Mucosa of descending colon (tissue), 3 donors: ENCODE measurements around the gene FAM76A. TPM values are rescaled to one million over a fixed set of nuclear protein-coding genes. Genes with fewer than 3 reads are reported as not detected.
A peak's percentile ranks its signal among the peaks of the same experiment; 100 is the strongest.
"Not testable (repeated sequence)": the region's sequence is repeated elsewhere in the genome, so short reads cannot be mapped to it uniquely, and the experiment has no call there.

Experiments used
- ATAC-seq: fragments of 200-7000 bp; cut with Tn5 transposase; one replicate; pipeline ENCODE4 v1.9.1; 2020; ENCODE audit warnings: mild to moderate bottlenecking, moderate library complexity
- DNase-seq, 3 donors: peaks; one replicate each; pipeline ENCODE4 v3.0.0-alpha.2; 2020
- H3K36me3 ChIP-seq: fragments of 200-600 bp; one replicate; pipeline ENCODE4 v1.8.0; 2021; ENCODE audit warnings: low read depth, mild to moderate bottlenecking
- H3K4me1 ChIP-seq: fragments of 200-600 bp; one replicate; pipeline ENCODE4 v1.8.0; 2021; ENCODE audit warnings: low read depth, mild to moderate bottlenecking
- H3K4me3 ChIP-seq: fragments of 200-600 bp; one replicate; pipeline ENCODE4 v1.8.0; 2021; ENCODE audit warnings: mild to moderate bottlenecking
- H3K9me3 ChIP-seq: fragments of 200-600 bp; one replicate; pipeline ENCODE4 v1.8.0; 2021; ENCODE audit warnings: mild to moderate bottlenecking
- intact Hi-C, 2 donors: fragments of 100-400 bp; cut with DNase I in 1 of 2; cut with micrococcal nuclease in 1 of 2; formaldehyde crosslinking; loops; one replicate each; pipeline versions ENCODE4 v1.11.0 to v1.11.1; 2022; cut with DNase I, micrococcal nuclease
- total RNA-seq, 3 donors: library from RNA; stranded (reverse); fragmentation: NEBNext Ultra II Directional in 2 of 3; extraction: Animal tissue kit (Norgen Biotek cat#: 25700) in 2 of 3; gene quantifications; one replicate each; pipeline versions ENCODE4 v1.2.1 to v1.2.4, GENCODE V29; 2021 to 2023
- TF ChIP-seq, protein P1 (sequence below): fragments of 200-600 bp; IDR thresholded peaks from one replicate; pipeline ENCODE4 v1.8.0; 2022; ENCODE audit warnings: antibody characterized with exemption, mild to moderate bottlenecking
- donor health status: DM: no; HTN: no; CAD: no; lungs with moderate emphysema.
- donor health status: DM: no; HTN: no; CAD: no.
- donor health status: DM: no; HTN: yes; CAD: no.

FAM76A gene
- total RNA-seq, 3 donors from 2014 or later = 10.6 to 17.5 (median 14.0) TPM

DNA sequence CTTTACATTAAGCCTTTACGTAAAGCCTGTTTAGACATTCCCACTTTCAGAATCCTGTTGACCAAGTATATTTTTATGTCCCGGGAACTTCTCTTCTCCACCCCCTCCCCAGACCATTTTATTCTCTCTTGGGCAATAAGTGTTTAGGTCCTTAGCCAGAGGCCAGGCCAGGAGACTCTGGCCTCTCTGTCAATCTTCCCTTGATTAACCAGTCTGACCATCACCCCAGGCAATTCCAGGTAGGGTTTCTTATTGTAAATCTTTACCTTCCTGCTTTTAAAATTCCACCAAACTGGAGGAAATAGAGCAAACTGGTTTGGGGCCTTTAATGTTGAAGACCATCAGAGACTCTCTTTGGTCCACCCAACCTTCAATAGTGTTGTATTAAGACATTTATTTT, 41.6 kb upstream of the FAM76A start:
- Histone ChIP-seq H3K4me3 (no peak overlapping the region), H3K4me1 (peaks cover 3% of the 10 kb centered on the region), H3K36me3 (no peaks in the 10 kb centered on the region), H3K9me3 (peaks cover 26% of the 10 kb centered on the region)
- DNase-seq (no peak), ATAC-seq (no peak)
- TF ChIP-seq, protein P1, sequence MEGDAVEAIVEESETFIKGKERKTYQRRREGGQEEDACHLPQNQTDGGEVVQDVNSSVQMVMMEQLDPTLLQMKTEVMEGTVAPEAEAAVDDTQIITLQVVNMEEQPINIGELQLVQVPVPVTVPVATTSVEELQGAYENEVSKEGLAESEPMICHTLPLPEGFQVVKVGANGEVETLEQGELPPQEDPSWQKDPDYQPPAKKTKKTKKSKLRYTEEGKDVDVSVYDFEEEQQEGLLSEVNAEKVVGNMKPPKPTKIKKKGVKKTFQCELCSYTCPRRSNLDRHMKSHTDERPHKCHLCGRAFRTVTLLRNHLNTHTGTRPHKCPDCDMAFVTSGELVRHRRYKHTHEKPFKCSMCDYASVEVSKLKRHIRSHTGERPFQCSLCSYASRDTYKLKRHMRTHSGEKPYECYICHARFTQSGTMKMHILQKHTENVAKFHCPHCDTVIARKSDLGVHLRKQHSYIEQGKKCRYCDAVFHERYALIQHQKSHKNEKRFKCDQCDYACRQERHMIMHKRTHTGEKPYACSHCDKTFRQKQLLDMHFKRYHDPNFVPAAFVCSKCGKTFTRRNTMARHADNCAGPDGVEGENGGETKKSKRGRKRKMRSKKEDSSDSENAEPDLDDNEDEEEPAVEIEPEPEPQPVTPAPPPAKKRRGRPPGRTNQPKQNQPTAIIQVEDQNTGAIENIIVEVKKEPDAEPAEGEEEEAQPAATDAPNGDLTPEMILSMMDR = no peak
- intact Hi-C loops = no loop called here

DNA sequence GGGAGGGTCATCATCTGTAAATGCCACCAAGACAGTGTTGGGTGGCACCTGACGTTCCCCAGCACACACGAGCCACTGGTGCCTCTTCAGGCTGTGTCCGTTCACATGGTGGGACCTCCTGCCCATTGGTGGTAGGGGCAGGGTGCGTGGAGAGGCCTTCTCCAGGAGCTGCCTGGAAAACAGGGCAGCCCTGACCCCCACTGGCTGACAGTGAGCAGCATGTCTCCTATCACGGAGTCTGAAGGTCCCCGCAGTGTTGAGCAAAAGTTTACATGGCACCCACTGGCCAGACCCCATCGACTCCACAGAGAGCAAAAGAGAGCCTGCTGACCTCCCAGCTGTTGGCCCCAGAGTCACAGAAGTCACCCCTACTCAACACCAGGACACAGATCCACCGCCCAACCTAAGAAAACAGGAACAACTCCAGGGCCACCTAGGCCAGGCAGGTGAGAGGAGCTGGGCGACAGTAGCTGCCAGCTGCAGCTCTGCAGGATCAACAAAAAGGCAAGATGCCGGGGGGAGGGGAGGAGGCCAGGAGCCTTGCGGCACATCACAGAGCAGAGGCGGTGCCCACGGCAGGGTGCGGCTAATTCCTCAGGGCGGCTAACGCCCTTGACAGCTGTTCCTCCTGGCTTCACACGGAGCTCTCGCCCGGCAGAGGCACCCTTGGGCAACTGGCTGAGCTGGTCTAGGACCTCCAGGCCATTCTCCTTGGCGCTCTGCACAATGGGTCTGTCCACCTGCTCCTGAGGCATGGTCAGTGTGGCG, 39.4 kb upstream of the FAM76A start:
- H3K4me3 ChIP-seq = no peak overlapping the region
- ATAC-seq (peak; percentile 97), DNase-seq (peak; percentile 86 to 93 (median 89))
- H3K4me1 ChIP-seq = peaks cover 3% of the 10 kb centered on the region
- H3K36me3 ChIP-seq = no peaks in the 10 kb centered on the region
- TF ChIP-seq, protein P1 = no peak
- peaks cover 8% of the 10 kb centered on the region for H3K9me3 ChIP-seq
- intact Hi-C loops = no loop called here

DNA sequence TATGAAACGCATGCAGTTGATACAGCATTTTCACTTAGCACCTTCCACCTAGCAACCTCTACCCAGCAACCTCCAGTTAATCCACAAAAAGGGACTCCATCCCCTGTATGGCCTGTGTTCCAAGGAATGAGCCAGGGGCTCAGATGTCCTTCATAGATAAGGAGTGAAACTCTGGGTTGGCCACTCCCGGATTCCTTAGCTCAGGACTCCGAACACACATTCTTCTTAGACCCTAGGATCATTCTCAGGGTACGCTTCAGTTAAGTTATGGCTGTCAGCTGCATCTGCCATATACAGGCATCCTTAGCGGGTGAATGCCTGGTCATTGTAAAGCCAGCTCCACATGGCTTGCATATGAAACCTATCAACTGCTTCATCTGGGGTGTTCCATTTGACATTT, 37.9 kb upstream of the FAM76A start:
- ATAC-seq (no peak), DNase-seq (no peak)
- Histone ChIP-seq H3K4me1 (peaks cover 3% of the 10 kb centered on the region), H3K4me3 (no peak overlapping the region), H3K9me3 (no peaks in the 10 kb centered on the region), H3K36me3 (no peaks in the 10 kb centered on the region)
- intact Hi-C loops = no loop called here
- TF ChIP-seq, protein P1 = no peak

DNA sequence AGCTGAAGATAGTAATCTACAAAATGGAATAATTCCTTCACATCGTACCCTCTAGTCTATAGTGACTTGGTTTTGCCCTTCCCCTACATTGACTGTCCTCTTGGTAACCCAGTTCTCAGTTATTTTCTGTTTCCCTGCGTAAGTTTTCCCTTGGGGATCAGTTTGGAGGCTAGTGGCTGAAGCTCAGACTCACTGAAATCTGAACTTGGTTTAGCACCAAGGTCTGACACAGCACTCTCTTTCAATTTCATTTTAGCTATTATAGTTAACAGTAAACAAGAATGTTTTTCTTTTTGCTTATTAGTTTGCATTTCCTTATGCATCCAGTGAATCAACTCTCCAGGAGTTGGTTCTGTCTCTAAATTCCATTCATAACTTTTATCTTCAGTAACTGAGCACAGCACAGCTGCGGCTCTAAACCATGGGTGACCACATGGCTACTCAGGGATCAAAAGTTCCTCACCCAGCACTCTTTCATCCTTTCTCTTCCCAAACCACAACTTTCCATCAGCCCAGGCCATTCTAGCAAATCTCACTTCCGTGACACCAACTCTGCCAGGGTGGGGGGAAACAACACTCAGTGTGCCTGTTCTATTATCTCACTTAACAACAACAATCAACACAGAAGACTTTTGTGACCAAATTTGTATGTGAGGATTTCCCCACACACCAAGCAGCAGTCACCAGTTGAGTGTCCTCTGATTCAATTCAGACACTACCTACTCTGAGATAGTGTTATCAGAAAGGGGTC, 36.2 kb upstream of the FAM76A start:
- Histone ChIP-seq H3K36me3 (no peaks in the 10 kb centered on the region), H3K4me1 (peaks cover 3% of the 10 kb centered on the region), H3K4me3 (no peak overlapping the region), H3K9me3 (no peaks in the 10 kb centered on the region)
- intact Hi-C loops = no loop called here
- DNase-seq (no peak), ATAC-seq (no peak)
- TF ChIP-seq, protein P1 = no peak

DNA sequence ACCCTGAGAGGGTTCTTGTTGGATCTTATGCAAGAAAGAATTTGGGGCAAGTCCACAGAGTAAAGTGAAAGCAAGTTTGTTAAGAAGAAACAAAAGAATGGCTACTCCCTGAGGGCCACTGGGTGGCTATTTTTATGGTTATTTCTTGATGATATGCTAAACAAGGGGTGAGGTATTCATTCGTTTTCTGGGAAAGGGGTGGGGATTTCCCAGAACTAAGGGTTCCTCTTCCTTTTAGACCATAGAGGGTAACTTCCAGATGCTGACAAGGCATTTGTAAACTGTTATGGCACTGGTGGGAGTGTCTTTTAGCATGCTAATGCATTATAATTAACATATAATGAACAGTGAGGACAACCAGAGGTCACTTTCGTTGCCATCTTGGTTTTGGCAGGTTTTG, 35.6 kb upstream of the FAM76A start:
- TF ChIP-seq, protein P1 = no peak
- intact Hi-C loops = no loop called here
- H3K4me1 ChIP-seq = peaks cover 3% of the 10 kb centered on the region

DNA sequence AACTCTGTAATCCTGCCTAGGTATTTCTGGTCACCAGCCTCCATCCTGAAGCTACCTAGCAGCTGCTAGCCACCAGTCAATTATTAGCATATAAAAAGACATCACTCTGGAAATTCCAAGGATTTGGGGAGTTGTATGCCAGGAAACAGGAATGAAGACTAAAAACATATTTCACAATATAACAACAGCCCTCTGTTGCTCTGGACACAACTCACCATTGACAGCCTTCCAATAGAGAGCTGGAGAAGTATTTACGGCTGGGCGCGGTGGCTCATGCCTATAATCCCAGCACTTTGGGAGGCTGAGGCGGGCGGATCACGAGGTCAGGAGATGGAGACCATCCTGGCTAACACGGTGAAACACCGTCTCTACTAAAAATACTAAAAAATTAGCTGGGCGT, 28.9 kb upstream of the FAM76A start:
- DNase-seq, H3K9me3 ChIP-seq, H3K4me3 ChIP-seq, H3K36me3 ChIP-seq, H3K4me1 ChIP-seq, intact Hi-C loops: not testable (repeated sequence)
- peak; percentile 69 for ATAC-seq

More for the DNA sequence above, 35.6 kb upstream of the FAM76A start:
- no peaks in the 10 kb centered on the region for H3K36me3 ChIP-seq
- no peaks in the 10 kb centered on the region for H3K9me3 ChIP-seq
- H3K4me3 ChIP-seq = no peak overlapping the region
- DNase-seq (no peak), ATAC-seq (no peak)
